A549 (cell line): Measurements from ENCODE around the gene OPCML.

ENCODE experiments used
- CHD2 ChIP-seq: fragments of 150-350 bp; IDR thresholded peaks from 2 replicates; pipeline ENCODE4 v1.6.1; 2014; ENCODE audit warnings: low read length; ENCODE audit not compliant: partially characterized antibody
- EP300 ChIP-seq, 2 experiments: fragments of >200 bp; sonication (Bioruptor Twin); formaldehyde crosslinking; IDR thresholded peaks; 2 replicates in 1 of 2; 3 replicates in 1 of 2; pipeline ENCODE4 v1.6.1; 2016 to 2017
- PHF8 ChIP-seq: fragments of 200-600 bp; sonication (generic); IDR thresholded peaks from 2 replicates; pipeline ENCODE4 v1.6.1; 2016; ENCODE audit warnings: low read depth, mild to moderate bottlenecking, antibody characterized with exemption, moderate library complexity, borderline replicate concordance
- POLR2A ChIP-seq: IDR thresholded peaks from 2 replicates; pipeline ENCODE4 v1.6.1; 2012; ENCODE audit warnings: mild to moderate bottlenecking, low read length
- REST ChIP-seq: fragments of 200-600 bp; sonication (generic); IDR thresholded peaks from 2 replicates; pipeline ENCODE4 v1.6.1; 2016; ENCODE audit warnings: antibody characterized with exemption, mild to moderate bottlenecking, moderate library complexity
- RFX5 ChIP-seq: fragments of 450-650 bp; IDR thresholded peaks from 2 replicates; pipeline ENCODE4 v1.7.1; 2014; ENCODE audit warnings: antibody characterized with exemption, mild to moderate bottlenecking, moderate library complexity
- TF ChIP-seq, protein P1 (sequence below): fragments of 150-350 bp; IDR thresholded peaks from 2 replicates; pipeline ENCODE4 v1.6.1; 2014; ENCODE audit warnings: low read depth, mild to moderate bottlenecking, low read length
- TF ChIP-seq, protein P2 (sequence below): fragments of >200 bp; sonication (Bioruptor Twin); formaldehyde crosslinking; IDR thresholded peaks from 3 replicates; pipeline ENCODE4 v1.5.1; 2016

GRCh38 chr11:132777067-132777975 lies 755.0 kb downstream of the OPCML start:
- TF ChIP-seq, protein P1, sequence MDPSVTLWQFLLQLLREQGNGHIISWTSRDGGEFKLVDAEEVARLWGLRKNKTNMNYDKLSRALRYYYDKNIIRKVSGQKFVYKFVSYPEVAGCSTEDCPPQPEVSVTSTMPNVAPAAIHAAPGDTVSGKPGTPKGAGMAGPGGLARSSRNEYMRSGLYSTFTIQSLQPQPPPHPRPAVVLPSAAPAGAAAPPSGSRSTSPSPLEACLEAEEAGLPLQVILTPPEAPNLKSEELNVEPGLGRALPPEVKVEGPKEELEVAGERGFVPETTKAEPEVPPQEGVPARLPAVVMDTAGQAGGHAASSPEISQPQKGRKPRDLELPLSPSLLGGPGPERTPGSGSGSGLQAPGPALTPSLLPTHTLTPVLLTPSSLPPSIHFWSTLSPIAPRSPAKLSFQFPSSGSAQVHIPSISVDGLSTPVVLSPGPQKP: no peak
- TF ChIP-seq RFX5 (no peak), REST (no peak), POLR2A (no peak), PHF8 (no peak), CHD2 (no peak), EP300 (IDR thresholded peaks at IDR 0.05) (no peak)
- TF ChIP-seq, protein P2, sequence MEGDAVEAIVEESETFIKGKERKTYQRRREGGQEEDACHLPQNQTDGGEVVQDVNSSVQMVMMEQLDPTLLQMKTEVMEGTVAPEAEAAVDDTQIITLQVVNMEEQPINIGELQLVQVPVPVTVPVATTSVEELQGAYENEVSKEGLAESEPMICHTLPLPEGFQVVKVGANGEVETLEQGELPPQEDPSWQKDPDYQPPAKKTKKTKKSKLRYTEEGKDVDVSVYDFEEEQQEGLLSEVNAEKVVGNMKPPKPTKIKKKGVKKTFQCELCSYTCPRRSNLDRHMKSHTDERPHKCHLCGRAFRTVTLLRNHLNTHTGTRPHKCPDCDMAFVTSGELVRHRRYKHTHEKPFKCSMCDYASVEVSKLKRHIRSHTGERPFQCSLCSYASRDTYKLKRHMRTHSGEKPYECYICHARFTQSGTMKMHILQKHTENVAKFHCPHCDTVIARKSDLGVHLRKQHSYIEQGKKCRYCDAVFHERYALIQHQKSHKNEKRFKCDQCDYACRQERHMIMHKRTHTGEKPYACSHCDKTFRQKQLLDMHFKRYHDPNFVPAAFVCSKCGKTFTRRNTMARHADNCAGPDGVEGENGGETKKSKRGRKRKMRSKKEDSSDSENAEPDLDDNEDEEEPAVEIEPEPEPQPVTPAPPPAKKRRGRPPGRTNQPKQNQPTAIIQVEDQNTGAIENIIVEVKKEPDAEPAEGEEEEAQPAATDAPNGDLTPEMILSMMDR: no peak
